ENCODE results near the gene TMPRSS13. TPM values are rescaled to one million over a fixed set of nuclear protein-coding genes. Genes with fewer than 3 reads are reported as not detected.

The TMPRSS13 gene
- polyA plus RNA-seq, 1 experiment, result not detected

GRCh38 chr11:117916956-117917355 is 12.2 kb downstream of the TMPRSS13 start:
- H3K4me3 ChIP-seq (ENCODE audit: low read depth, low read length), result no peak overlapping the region
- H3K27ac ChIP-seq (ENCODE audit: low read depth, low read length), result no peak overlapping the region
- no peak for DNase-seq (ENCODE audit: low read depth, low spot score)
- peaks cover 22% of the 10 kb centered on the region for H3K27me3 ChIP-seq (ENCODE audit: control insufficient read depth, insufficient read depth, low read length)
- no peak for TF ChIP-seq CTCF (IDR thresholded peaks at IDR 0.05; ENCODE audit: low read depth, low read length)
- ChIA-PET POLR2A (no interaction called here), CTCF (interaction anchor here (1.5 kb wide), 1 partner anchor 30 kb away, joined by 5 read pairs; no protein-coding TSS in a partner anchor)
- H3K9me3 ChIP-seq (ENCODE audit: control insufficient read depth, insufficient read depth, low read length), result no peaks in the 10 kb centered on the region

GRCh38 chr11:117915672-117916235 is 13.4 kb downstream of the TMPRSS13 start:
- Histone ChIP-seq H3K9me3 (ENCODE audit: control insufficient read depth, insufficient read depth, low read length) (no peaks in the 10 kb centered on the region), H3K27ac (ENCODE audit: low read depth, low read length) (no peak overlapping the region), H3K4me3 (ENCODE audit: low read depth, low read length) (no peak overlapping the region), H3K27me3 (ENCODE audit: control insufficient read depth, insufficient read depth, low read length) (peaks cover 22% of the 10 kb centered on the region)
- ChIA-PET CTCF (interaction anchor here (1.1 to 1.5 kb wide), 3 partner anchors 31 to 97 kb away, joined by 3 to 5 read pairs (median 5); no protein-coding TSS in a partner anchor), POLR2A (no interaction called here)
- DNase-seq (ENCODE audit: low read depth, low spot score), result no peak
- no peak for TF ChIP-seq CTCF (IDR thresholded peaks at IDR 0.05; ENCODE audit: low read depth, low read length)

GRCh38 chr11:117914991-117915618 is 14.1 kb downstream of the TMPRSS13 start:
- H3K27me3 ChIP-seq (ENCODE audit: control insufficient read depth, insufficient read depth, low read length), result peaks cover 22% of the 10 kb centered on the region
- H3K27ac ChIP-seq (ENCODE audit: low read depth, low read length), result no peak overlapping the region
- H3K9me3 ChIP-seq (ENCODE audit: control insufficient read depth, insufficient read depth, low read length), result no peaks in the 10 kb centered on the region
- ChIA-PET CTCF (interaction anchor here (1.1 to 1.3 kb wide), 2 partner anchors 32 to 96 kb away, joined by 3 to 5 read pairs; no protein-coding TSS in a partner anchor), POLR2A (no interaction called here)
- no peak for TF ChIP-seq CTCF (IDR thresholded peaks at IDR 0.05; ENCODE audit: low read depth, low read length)
- DNase-seq (ENCODE audit: low read depth, low spot score), result no peak
- no peak overlapping the region for H3K4me3 ChIP-seq (ENCODE audit: low read depth, low read length)

- Histone ChIP-seq H3K9me3 (ENCODE audit: control insufficient read depth, insufficient read depth, low read length) (no peaks in the 10 kb centered on the region), H3K27me3 (ENCODE audit: control insufficient read depth, insufficient read depth, low read length) (peaks cover 22% of the 10 kb centered on the region), H3K27ac (ENCODE audit: low read depth, low read length) (no peak overlapping the region), H3K4me3 (ENCODE audit: low read depth, low read length) (no peak overlapping the region)
- POLR2A ChIA-PET, result no interaction called here
- TF ChIP-seq CTCF (IDR thresholded peaks at IDR 0.05; ENCODE audit: low read depth, low read length), result no peak
- CTCF ChIA-PET, result interaction anchor here (1.1 to 1.3 kb wide), 3 partner anchors 32 to 106 kb away, joined by 3 to 5 read pairs (median 5); no protein-coding TSS in a partner anchor
- no peak for DNase-seq (ENCODE audit: low read depth, low spot score)
Measured at GRCh38 chr11:117914398-117914761, 14.8 kb downstream of the TMPRSS13 start.

DNA sequence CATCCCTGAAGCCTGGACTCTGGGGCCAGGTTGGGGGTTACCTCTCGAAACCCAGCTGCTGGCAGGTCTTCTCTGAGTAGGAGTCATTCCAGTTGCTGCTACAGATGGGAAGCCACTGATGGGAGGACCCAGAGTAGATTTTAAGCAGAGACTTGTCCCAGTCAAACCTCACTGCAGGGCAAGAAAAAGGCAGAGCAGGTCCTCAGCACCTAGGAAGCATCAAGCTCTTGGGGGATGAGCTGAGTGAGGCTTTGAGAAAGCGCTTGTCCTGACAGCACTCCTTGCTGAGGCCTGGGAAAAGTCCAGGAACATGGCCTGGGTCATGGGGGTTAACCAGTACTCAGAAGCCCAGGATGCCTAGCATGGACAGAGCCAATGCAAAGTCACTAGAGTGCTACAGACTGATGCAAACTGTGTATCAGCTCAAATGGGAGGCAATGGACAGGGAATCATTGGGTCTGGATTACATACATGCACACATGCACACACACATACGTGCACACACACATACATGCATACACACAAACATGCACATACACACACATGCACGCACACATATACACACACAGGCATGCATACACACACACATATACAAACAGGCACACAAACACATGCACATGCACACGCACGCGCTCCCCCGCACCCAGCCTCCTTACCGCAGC is 15.3 kb downstream of the TMPRSS13 start:
- ChIA-PET CTCF (interaction anchor here (1.0 to 1.1 kb wide), 2 partner anchors 95 to 106 kb away, joined by 3 to 5 read pairs; no protein-coding TSS in a partner anchor), POLR2A (no interaction called here)
- H3K27me3 ChIP-seq (ENCODE audit: control insufficient read depth, insufficient read depth, low read length), result peaks cover 22% of the 10 kb centered on the region
- DNase-seq (ENCODE audit: low read depth, low spot score), result no peak
- H3K27ac ChIP-seq (ENCODE audit: low read depth, low read length), result no peak overlapping the region
- no peaks in the 10 kb centered on the region for H3K9me3 ChIP-seq (ENCODE audit: control insufficient read depth, insufficient read depth, low read length)
- H3K4me3 ChIP-seq (ENCODE audit: low read depth, low read length), result no peak overlapping the region
- TF ChIP-seq CTCF (IDR thresholded peaks at IDR 0.05; ENCODE audit: low read depth, low read length), result no peak

All from AG04450 (cell line).